ENCODE results near the gene CCR2. TPM values are rescaled to one million over a fixed set of nuclear protein-coding genes. Genes with fewer than 3 reads are reported as not detected.

The CCR2 gene
- total RNA-seq, 1 donor from 2014 or later: 0.91 TPM

Other genes with a start within 250 kb of the CCR2 start
- gene CCR1, start 145.8 kb upstream of the CCR2 start, total RNA-seq: 2.7 TPM
- gene CCR3, start 111.7 kb upstream of the CCR2 start, total RNA-seq: not detected
- gene CCR5, start 16.8 kb downstream of the CCR2 start, total RNA-seq: 0.24 TPM
- gene CCRL2, start 53.1 kb downstream of the CCR2 start, total RNA-seq: 1.1 TPM
- gene LTF, start 110.8 kb downstream of the CCR2 start, total RNA-seq: 3.7 TPM
- gene RTP3, start 143.9 kb downstream of the CCR2 start, total RNA-seq: not detected
- 122 TPM for gene LRRC2, start 212.2 kb downstream of the CCR2 start, total RNA-seq

Data from Right ventricle myocardium superior (tissue), 1 donor.